GM19351 (cell line): ENCODE results near the gene DAAM2.

Experiments
- ATAC-seq: cut with Tn5 transposase; IDR thresholded peaks from one replicate; pipeline ENCODE4 v1.9.1; 2021; ENCODE audit warnings: mild to moderate bottlenecking, moderate library complexity; ENCODE audit not compliant: unreplicated experiment

Gene DAAM2

GRCh38 chr6:39816747-39817146 lies 24.6 kb downstream of the DAAM2 start:
- ATAC-seq, result no peak

GRCh38 chr6:39818695-39819094 lies 26.5 kb downstream of the DAAM2 start:
- no peak for ATAC-seq

GRCh38 chr6:39819228-39819627 lies 27.1 kb downstream of the DAAM2 start:
- no peak for ATAC-seq

- ATAC-seq, result no peak
These were observed 27.5 kb downstream of the DAAM2 start for GRCh38 chr6:39819676-39820075.

GRCh38 chr6:39820553-39820952 lies 28.4 kb downstream of the DAAM2 start:
- ATAC-seq, result no peak

- ATAC-seq, result no peak
These were observed 29.0 kb downstream of the DAAM2 start for GRCh38 chr6:39821046-39821740.

- no peak for ATAC-seq
These were observed 29.8 kb downstream of the DAAM2 start for GRCh38 chr6:39821742-39822532.

GRCh38 chr6:39822846-39823815 lies 31.0 kb downstream of the DAAM2 start:
- ATAC-seq, result no peak

- ATAC-seq, result no peak
These were observed 32.1 kb downstream of the DAAM2 start for GRCh38 chr6:39824030-39824926.

GRCh38 chr6:39829331-39829730 lies 37.2 kb downstream of the DAAM2 start:
- no peak for ATAC-seq

- no peak for ATAC-seq
These were observed 38.3 kb downstream of the DAAM2 start for GRCh38 chr6:39830444-39830843.

- no peak for ATAC-seq
These were observed 39.5 kb downstream of the DAAM2 start for GRCh38 chr6:39831701-39832100.

GRCh38 chr6:39834278-39834677 lies 42.1 kb downstream of the DAAM2 start:
- no peak for ATAC-seq

GRCh38 chr6:39834866-39835265 lies 42.7 kb downstream of the DAAM2 start:
- no peak for ATAC-seq

- no peak for ATAC-seq
These were observed 43.7 kb downstream of the DAAM2 start for GRCh38 chr6:39835821-39836295.

- ATAC-seq, result no peak
These were observed 44.4 kb downstream of the DAAM2 start for GRCh38 chr6:39836606-39837005.

GRCh38 chr6:39839445-39839844 lies 47.3 kb downstream of the DAAM2 start:
- no peak for ATAC-seq

- ATAC-seq, result no peak
These were observed 48.6 kb downstream of the DAAM2 start for GRCh38 chr6:39840781-39841180.

GRCh38 chr6:39841291-39841690 lies 49.1 kb downstream of the DAAM2 start:
- no peak for ATAC-seq

GRCh38 chr6:39841923-39842322 lies 49.7 kb downstream of the DAAM2 start:
- ATAC-seq, result no peak
